Choroid plexus epithelial cell (primary cell): ENCODE measurements around the gene CCHCR1.

Experiments
- DNase-seq: peaks from one replicate; pipeline ENCODE4 v3.0.0-alpha.2; 2010; ENCODE audit warnings: low read depth
- H3K4me3 ChIP-seq: 2 replicates; pipeline ENCODE4 v1.5.1; 2011; ENCODE audit warnings: low read depth, mild to moderate bottlenecking, control low read depth, low read length, moderate library complexity
- TF ChIP-seq, protein P1 (sequence below): conservative IDR thresholded peaks from 2 replicates; pipeline ENCODE4 v1.5.1; 2011; ENCODE audit warnings: low read depth, mild to moderate bottlenecking, control low read depth, inconsistent platforms, low read length, moderate library complexity

The CCHCR1 gene

DNA sequence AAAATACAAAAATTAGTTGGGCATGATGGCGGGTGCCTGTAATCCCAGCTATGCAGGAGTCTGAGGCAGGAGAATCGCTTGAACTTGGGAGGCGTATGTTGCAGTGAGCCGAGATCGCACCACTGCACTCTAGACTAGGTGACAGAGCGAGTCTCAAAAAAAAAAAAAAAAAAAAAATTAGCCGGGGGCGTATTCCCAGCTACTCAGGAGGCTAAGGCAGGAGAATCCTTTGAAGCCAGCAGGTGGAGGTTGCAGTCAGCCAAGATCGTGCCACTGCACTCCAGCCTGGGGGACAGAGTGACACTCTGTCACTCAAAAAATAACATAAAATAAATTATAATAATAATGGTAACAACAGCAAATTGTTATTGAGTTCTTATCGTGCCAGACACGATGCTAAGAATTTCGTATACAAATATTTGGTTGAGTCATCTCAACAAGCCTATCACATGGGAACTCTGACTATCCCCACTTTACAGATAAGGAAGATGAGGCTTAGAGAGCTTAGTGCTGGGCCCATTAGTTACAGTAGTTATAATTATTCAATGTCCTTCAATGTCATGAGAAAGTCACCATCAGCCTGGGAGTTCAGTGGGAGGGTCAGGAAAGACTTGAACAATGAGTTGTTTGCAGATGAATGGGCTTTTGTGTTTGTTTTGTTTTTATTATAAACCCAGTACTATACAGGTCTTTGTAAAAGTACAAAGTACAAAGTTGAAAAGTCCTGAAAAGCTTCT is 64.7 kb downstream of the CCHCR1 start:
- TF ChIP-seq, protein P1, sequence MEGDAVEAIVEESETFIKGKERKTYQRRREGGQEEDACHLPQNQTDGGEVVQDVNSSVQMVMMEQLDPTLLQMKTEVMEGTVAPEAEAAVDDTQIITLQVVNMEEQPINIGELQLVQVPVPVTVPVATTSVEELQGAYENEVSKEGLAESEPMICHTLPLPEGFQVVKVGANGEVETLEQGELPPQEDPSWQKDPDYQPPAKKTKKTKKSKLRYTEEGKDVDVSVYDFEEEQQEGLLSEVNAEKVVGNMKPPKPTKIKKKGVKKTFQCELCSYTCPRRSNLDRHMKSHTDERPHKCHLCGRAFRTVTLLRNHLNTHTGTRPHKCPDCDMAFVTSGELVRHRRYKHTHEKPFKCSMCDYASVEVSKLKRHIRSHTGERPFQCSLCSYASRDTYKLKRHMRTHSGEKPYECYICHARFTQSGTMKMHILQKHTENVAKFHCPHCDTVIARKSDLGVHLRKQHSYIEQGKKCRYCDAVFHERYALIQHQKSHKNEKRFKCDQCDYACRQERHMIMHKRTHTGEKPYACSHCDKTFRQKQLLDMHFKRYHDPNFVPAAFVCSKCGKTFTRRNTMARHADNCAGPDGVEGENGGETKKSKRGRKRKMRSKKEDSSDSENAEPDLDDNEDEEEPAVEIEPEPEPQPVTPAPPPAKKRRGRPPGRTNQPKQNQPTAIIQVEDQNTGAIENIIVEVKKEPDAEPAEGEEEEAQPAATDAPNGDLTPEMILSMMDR = no peak
- no peak overlapping the region for H3K4me3 ChIP-seq
- DNase-seq = no peak
